Nephron progenitor cell (in vitro differentiated cells): ENCODE measurements around the gene ABHD16B.
"Not testable (repeated sequence)": the region's sequence is repeated elsewhere in the genome, so short reads cannot be mapped to it uniquely, and the experiment has no call there.

Source experiments
- DNase-seq: peaks from one replicate; pipeline ENCODE4 v3.0.0; 2021
- H3K27ac Mint-ChIP-seq: 2 replicates; pipeline ENCODE4 v1.8.0; 2021; ENCODE audit warnings: mild to moderate bottlenecking, moderate library complexity, mixed read lengths
- H3K27me3 Mint-ChIP-seq: 2 replicates; pipeline ENCODE4 v1.8.0; 2021; ENCODE audit warnings: mild to moderate bottlenecking, low read depth, mixed read lengths; ENCODE audit not compliant: poor library complexity
- H3K36me3 Mint-ChIP-seq: 2 replicates; pipeline ENCODE4 v1.8.0; 2021; ENCODE audit warnings: low read depth, mixed read lengths
- H3K4me1 Mint-ChIP-seq: 2 replicates; pipeline ENCODE4 v1.8.0; 2021; ENCODE audit warnings: mixed read lengths
- H3K4me3 Mint-ChIP-seq: 2 replicates; pipeline ENCODE4 v1.8.0; 2021; ENCODE audit warnings: mild to moderate bottlenecking, moderate library complexity, mixed read lengths
- H3K9me3 Mint-ChIP-seq: 2 replicates; pipeline ENCODE4 v1.8.0; 2021; ENCODE audit warnings: mild to moderate bottlenecking, moderate library complexity, mixed read lengths
- CTCF ChIP-seq: fragments of 200-600 bp; sonication (generic); IDR thresholded peaks from 2 replicates; pipeline ENCODE4 v1.5.0; 2021; ENCODE audit warnings: antibody characterized with exemption

Gene ABHD16B

GRCh38 chr20:63864978-63865640 lies 3.8 kb downstream of the ABHD16B start, which contains the start of gene TPD52L2:
Gene TPD52L2 (plus strand): TSS chr20:63865270. CDS start chr20:63865366, 96 bp downstream.
- peak within 1 kb of the TSS; percentile 95 for H3K27ac Mint-ChIP-seq
- peak; percentile 96 for DNase-seq
- peaks cover 35% of the 10 kb centered on the region for H3K4me1 Mint-ChIP-seq
- peaks cover 5% of the 10 kb centered on the region for H3K27me3 Mint-ChIP-seq
- no peaks in the 10 kb centered on the region for H3K9me3 Mint-ChIP-seq
- H3K36me3 Mint-ChIP-seq, result peaks cover 24% of the 10 kb centered on the region
- peak within 1 kb of the TSS; percentile 95 for H3K4me3 Mint-ChIP-seq
- no peak for TF ChIP-seq CTCF

- Mint-ChIP-seq H3K4me1 (peaks cover 24% of the 10 kb centered on the region), H3K36me3 (peaks cover 28% of the 10 kb centered on the region), H3K4me3 (peak overlapping the region; percentile 95)
- H3K27me3 Mint-ChIP-seq, H3K9me3 Mint-ChIP-seq, DNase-seq, H3K27ac Mint-ChIP-seq: not testable (repeated sequence)
These were observed 5.7 kb downstream of the ABHD16B start for GRCh38 chr20:63867042-63867441.

GRCh38 chr20:63868264-63868663 lies 7.0 kb downstream of the ABHD16B start:
- Mint-ChIP-seq H3K9me3 (no peaks in the 10 kb centered on the region), H3K4me1 (peaks cover 21% of the 10 kb centered on the region), H3K36me3 (peaks cover 32% of the 10 kb centered on the region), H3K27me3 (no peaks in the 10 kb centered on the region), H3K4me3 (no peak overlapping the region), H3K27ac (peak overlapping the region; percentile 46)
- TF ChIP-seq CTCF, result no peak
- DNase-seq, result no peak

- peaks cover 56% of the 10 kb centered on the region for H3K36me3 Mint-ChIP-seq
These were observed 12.2 kb downstream of the ABHD16B start for GRCh38 chr20:63873477-63873971.

GRCh38 chr20:63874241-63874640 lies 12.9 kb downstream of the ABHD16B start:
- H3K4me3 Mint-ChIP-seq, H3K4me1 Mint-ChIP-seq, DNase-seq, H3K27me3 Mint-ChIP-seq, H3K27ac Mint-ChIP-seq, H3K9me3 Mint-ChIP-seq: not testable (repeated sequence)
- H3K36me3 Mint-ChIP-seq, result peaks cover 53% of the 10 kb centered on the region

More at GRCh38 chr20:63873477-63873971, 12.2 kb downstream of the ABHD16B start:
- DNase-seq, result no peak
- Mint-ChIP-seq H3K27me3 (no peaks in the 10 kb centered on the region), H3K4me3 (no peak overlapping the region), H3K4me1 (no peaks in the 10 kb centered on the region), H3K27ac (peak overlapping the region; percentile 66), H3K9me3 (no peaks in the 10 kb centered on the region)
- no peak for TF ChIP-seq CTCF

GRCh38 chr20:63876489-63877036 lies 15.3 kb downstream of the ABHD16B start:
- Mint-ChIP-seq H3K27me3 (no peaks in the 10 kb centered on the region), H3K4me1 (no peaks in the 10 kb centered on the region), H3K27ac (peak overlapping the region; percentile 52), H3K9me3 (no peaks in the 10 kb centered on the region), H3K4me3 (no peak overlapping the region), H3K36me3 (peaks cover 43% of the 10 kb centered on the region)
- TF ChIP-seq CTCF, result no peak
- no peak for DNase-seq
